MCF 10A (cell line): ENCODE results near the gene MYMX. TPM values are rescaled to one million over a fixed set of nuclear protein-coding genes. Genes with fewer than 3 reads are reported as not detected.

ENCODE experiments used
- BruUV-seq: library from RNA; stranded (reverse); fragments of 400-500 nt; replicated peaks from 2 replicates; lab custom pipeline; 2021; lab: Mats Ljungman, UMichigan
- CTCF ChIA-PET: fragments of 300-600 bp; sonication (Branson Sonifier 250); formaldehyde crosslinking; extraction: SDS; loops from one replicate; lab custom pipeline; 2021; ENCODE audit warnings: antibody characterized with exemption, inconsistent platforms; lab: Yijun Ruan, JAX
- POLR2A ChIA-PET: fragments of 300-600, 350-650 bp; sonication (Branson Sonifier 250); formaldehyde crosslinking; extraction: SDS; loops from one replicate; lab custom pipeline; 2020; ENCODE audit warnings: antibody characterized with exemption, inconsistent platforms; lab: Yijun Ruan, JAX
- DNase-seq: peaks from one replicate; pipeline ENCODE4 v3.0.0-alpha.2; 2018; ENCODE audit not compliant: unreplicated experiment
- H3K27ac Mint-ChIP-seq: one replicate; pipeline ENCODE4 v1.8.0; 2022; ENCODE audit warnings: mild to moderate bottlenecking, low read depth, mixed read lengths; ENCODE audit not compliant: unreplicated experiment
- H3K27me3 Mint-ChIP-seq: one replicate; pipeline ENCODE4 v1.8.0; 2022; ENCODE audit warnings: mixed read lengths; ENCODE audit not compliant: insufficient read depth, unreplicated experiment
- H3K36me3 Mint-ChIP-seq: one replicate; pipeline ENCODE4 v1.8.0; 2022; ENCODE audit warnings: mild to moderate bottlenecking, moderate library complexity, mixed read lengths; ENCODE audit not compliant: insufficient read depth, unreplicated experiment
- H3K4me1 Mint-ChIP-seq: one replicate; pipeline ENCODE4 v1.8.0; 2022; ENCODE audit warnings: mixed read lengths; ENCODE audit not compliant: insufficient read depth, unreplicated experiment
- H3K4me3 Mint-ChIP-seq: one replicate; pipeline ENCODE4 v1.8.0; 2022; ENCODE audit warnings: mild to moderate bottlenecking, moderate library complexity, mixed read lengths; ENCODE audit not compliant: unreplicated experiment
- H3K9me3 Mint-ChIP-seq: one replicate; pipeline ENCODE4 v1.8.0; 2022; ENCODE audit warnings: mixed read lengths; ENCODE audit not compliant: unreplicated experiment
- CTCF ChIP-seq: fragments of 200-600 bp; IDR thresholded peaks from one replicate; pipeline ENCODE4 v1.8.0; 2022; ENCODE audit warnings: antibody characterized with exemption, mild to moderate bottlenecking; ENCODE audit not compliant: unreplicated experiment
- intact Hi-C: fragments of 100-400 bp; cut with micrococcal nuclease; formaldehyde crosslinking; loops from 2 replicates; pipeline ENCODE4 v1.14.1; 2022
- total RNA-seq: library from RNA; stranded (reverse); gene quantifications from 2 replicates; pipeline ENCODE4 v1.2.3, GENCODE V29; 2022

Gene MYMX
- total RNA-seq, 1 experiment from 2014 or later: not detected

GRCh38 chr6:44176130-44176761 is 40.5 kb upstream of the MYMX start:
- Mint-ChIP-seq H3K4me3 (no peak overlapping the region), H3K4me1 (peaks cover 15% of the 10 kb centered on the region), H3K9me3 (no peaks in the 10 kb centered on the region), H3K36me3 (no peaks in the 10 kb centered on the region), H3K27me3 (no peaks in the 10 kb centered on the region), H3K27ac (no peak overlapping the region)
- no peak for DNase-seq
- no peak for TF ChIP-seq CTCF
- POLR2A ChIA-PET: interaction anchor here (1.2 kb wide), 1 partner anchor 71 kb away, joined by 4 read pairs; the partner anchor contains the start of gene HSP90AB1
- CTCF ChIA-PET: interaction anchor here (0.6 to 2.1 kb wide), 9 partner anchors 48 to 568 kb away, joined by 3 to 9 read pairs (median 3); no protein-coding TSS in a partner anchor
- no TSS peak for BruUV-seq
- intact Hi-C loops: no loop called here

GRCh38 chr6:44176762-44177509 is 39.8 kb upstream of the MYMX start:
- POLR2A ChIA-PET: no interaction called here

DNA sequence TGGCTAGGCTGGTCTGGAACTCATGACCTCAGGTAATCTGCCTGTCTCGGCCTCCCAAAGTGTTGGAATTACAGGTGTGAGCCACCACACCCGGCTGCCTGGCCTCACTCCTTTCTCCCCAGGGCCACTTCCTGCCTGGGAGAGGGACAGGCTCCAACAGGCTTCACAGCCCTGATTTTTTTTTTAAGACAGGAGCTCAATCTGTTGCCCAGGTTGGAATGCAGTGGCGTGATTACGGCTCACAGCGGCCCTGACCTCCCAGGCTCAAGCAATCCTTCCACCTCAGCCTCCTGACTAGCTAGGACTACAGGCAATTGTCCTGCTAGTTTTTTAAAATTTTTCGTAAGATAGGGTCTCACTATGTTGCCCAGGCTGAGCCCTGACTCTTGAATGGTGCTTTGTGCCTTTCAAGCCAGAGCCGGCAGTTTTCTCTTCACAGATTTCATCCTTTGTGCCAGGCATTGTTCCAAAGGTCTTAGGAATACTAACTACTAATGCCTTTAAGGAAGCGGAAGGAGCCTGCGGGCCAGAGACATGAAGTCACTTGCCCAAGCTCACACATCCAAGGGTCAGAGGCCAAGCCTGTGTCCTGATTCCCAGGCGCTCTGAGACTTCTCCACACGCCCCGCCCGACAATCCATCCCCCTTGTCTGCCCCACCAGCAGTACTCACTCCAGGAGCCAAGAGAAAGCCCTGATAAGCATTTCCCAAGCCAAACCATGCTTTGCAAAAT is 38.9 kb upstream of the MYMX start:
- intact Hi-C loops: no loop called here
- TF ChIP-seq CTCF: no peak
- ChIA-PET POLR2A (no interaction called here), CTCF (interaction anchor here (0.6 to 2.1 kb wide), 6 partner anchors 14 to 81 kb away, joined by 3 to 9 read pairs (median 4); no protein-coding TSS in a partner anchor)
- no peak overlapping the region for H3K4me3 Mint-ChIP-seq
- no peaks in the 10 kb centered on the region for H3K9me3 Mint-ChIP-seq
- DNase-seq: peak; percentile 47
- H3K27ac Mint-ChIP-seq: no peak overlapping the region
- H3K36me3 Mint-ChIP-seq: no peaks in the 10 kb centered on the region
- peaks cover 11% of the 10 kb centered on the region for H3K4me1 Mint-ChIP-seq
- no peaks in the 10 kb centered on the region for H3K27me3 Mint-ChIP-seq
- BruUV-seq: no TSS peak

More at GRCh38 chr6:44176762-44177509, 39.8 kb upstream of the MYMX start:
- H3K4me1 Mint-ChIP-seq: peaks cover 15% of the 10 kb centered on the region
- H3K27ac Mint-ChIP-seq: no peak overlapping the region
- no peaks in the 10 kb centered on the region for H3K9me3 Mint-ChIP-seq
- intact Hi-C loops: no loop called here
- CTCF ChIA-PET: interaction anchor here (0.6 to 2.1 kb wide), 8 partner anchors 13 to 254 kb away, joined by 3 to 9 read pairs (median 4); no protein-coding TSS in a partner anchor
- no peaks in the 10 kb centered on the region for H3K27me3 Mint-ChIP-seq
- TF ChIP-seq CTCF: no peak
- no peak overlapping the region for H3K4me3 Mint-ChIP-seq
- no peak for DNase-seq
- no peaks in the 10 kb centered on the region for H3K36me3 Mint-ChIP-seq
- no TSS peak for BruUV-seq
